ENCODE results near the gene FAM168A.

DNA sequence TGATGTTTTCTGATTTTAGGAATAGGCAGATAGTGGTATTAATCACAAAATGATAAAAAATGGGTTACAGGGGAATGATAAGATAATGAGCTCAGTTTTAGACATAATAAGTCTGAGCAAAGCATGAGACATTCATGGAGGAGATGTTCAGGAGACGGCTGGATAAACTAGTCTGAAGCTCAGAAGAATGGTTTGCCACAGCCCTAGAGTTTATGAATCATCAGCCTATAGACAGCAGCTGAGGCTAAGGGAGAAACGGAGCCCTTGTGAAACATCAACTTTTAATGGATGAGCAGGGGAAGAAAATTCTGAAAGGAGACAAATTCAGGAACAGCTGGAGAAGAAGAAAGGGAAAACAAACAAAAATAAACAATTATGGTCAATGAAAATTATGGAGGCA is 134.6 kb downstream of the FAM168A start:
- TF ChIP-seq POLR2A (IDR thresholded peaks at IDR 0.05; ENCODE audit: extremely low read depth, insufficient read length) (no peak), MYC (IDR thresholded peaks at IDR 0.05; ENCODE audit: low read depth, low read length) (no peak)
- TF ChIP-seq, protein P1, sequence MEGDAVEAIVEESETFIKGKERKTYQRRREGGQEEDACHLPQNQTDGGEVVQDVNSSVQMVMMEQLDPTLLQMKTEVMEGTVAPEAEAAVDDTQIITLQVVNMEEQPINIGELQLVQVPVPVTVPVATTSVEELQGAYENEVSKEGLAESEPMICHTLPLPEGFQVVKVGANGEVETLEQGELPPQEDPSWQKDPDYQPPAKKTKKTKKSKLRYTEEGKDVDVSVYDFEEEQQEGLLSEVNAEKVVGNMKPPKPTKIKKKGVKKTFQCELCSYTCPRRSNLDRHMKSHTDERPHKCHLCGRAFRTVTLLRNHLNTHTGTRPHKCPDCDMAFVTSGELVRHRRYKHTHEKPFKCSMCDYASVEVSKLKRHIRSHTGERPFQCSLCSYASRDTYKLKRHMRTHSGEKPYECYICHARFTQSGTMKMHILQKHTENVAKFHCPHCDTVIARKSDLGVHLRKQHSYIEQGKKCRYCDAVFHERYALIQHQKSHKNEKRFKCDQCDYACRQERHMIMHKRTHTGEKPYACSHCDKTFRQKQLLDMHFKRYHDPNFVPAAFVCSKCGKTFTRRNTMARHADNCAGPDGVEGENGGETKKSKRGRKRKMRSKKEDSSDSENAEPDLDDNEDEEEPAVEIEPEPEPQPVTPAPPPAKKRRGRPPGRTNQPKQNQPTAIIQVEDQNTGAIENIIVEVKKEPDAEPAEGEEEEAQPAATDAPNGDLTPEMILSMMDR (IDR thresholded peaks at IDR 0.05; ENCODE audit: low read depth, low read length) = no peak
- TF ChIP-seq, protein P2, sequence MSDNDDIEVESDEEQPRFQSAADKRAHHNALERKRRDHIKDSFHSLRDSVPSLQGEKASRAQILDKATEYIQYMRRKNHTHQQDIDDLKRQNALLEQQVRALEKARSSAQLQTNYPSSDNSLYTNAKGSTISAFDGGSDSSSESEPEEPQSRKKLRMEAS (IDR thresholded peaks at IDR 0.05; ENCODE audit: low read depth, low read length) = no peak
